Astrocyte (in vitro differentiated cells and primary cell): ENCODE results near the gene MLF2. TPM values are rescaled to one million over a fixed set of nuclear protein-coding genes. Genes with fewer than 3 reads are reported as not detected.
A peak's percentile ranks its signal among the peaks of the same experiment; 100 is the strongest.

Experiments
- DNase-seq: peaks from one replicate; pipeline ENCODE4 v3.0.0-alpha.2; 2010; ENCODE audit warnings: low read depth
- FAIRE-seq: peaks from 2 replicates; lab custom pipeline; 2011; peaks lifted over from hg19 to GRCh38; lab: Jason Lieb, UNC
- H2AFZ ChIP-seq: 2 replicates; pipeline ENCODE4 v1.6.0; 2012; ENCODE audit warnings: low read depth, low read length, inconsistent platforms
- H3K27ac ChIP-seq: 2 replicates; pipeline ENCODE4 v1.5.1; 2011; ENCODE audit warnings: low read depth, low read length, inconsistent platforms
- H3K27me3 ChIP-seq: 2 replicates; pipeline ENCODE4 v1.6.0; 2011; ENCODE audit warnings: low read length, inconsistent platforms; ENCODE audit not compliant: insufficient read depth
- H3K36me3 ChIP-seq: 2 replicates; pipeline ENCODE4 v1.5.1; 2011; ENCODE audit warnings: low read length, inconsistent platforms; ENCODE audit not compliant: insufficient read depth
- H3K4me1 ChIP-seq: 2 replicates; pipeline ENCODE4 v1.5.1; 2011; ENCODE audit warnings: low read length, inconsistent platforms; ENCODE audit not compliant: insufficient read depth
- H3K4me2 ChIP-seq: 2 replicates; pipeline ENCODE4 v1.6.0; 2012; ENCODE audit warnings: low read length, inconsistent platforms
- H3K4me3 ChIP-seq: 2 replicates; pipeline ENCODE4 v1.5.1; 2011; ENCODE audit warnings: low read depth, mild to moderate bottlenecking, low read length, inconsistent platforms; ENCODE audit not compliant: insufficient read depth
- H3K79me2 ChIP-seq: 2 replicates; pipeline ENCODE4 v1.6.0; 2012; ENCODE audit warnings: mild to moderate bottlenecking, low read length, inconsistent platforms; ENCODE audit not compliant: insufficient read depth
- H3K9ac ChIP-seq: 2 replicates; pipeline ENCODE4 v1.6.0; 2012; ENCODE audit warnings: mild to moderate bottlenecking, low read length, inconsistent platforms
- H3K9me3 ChIP-seq: 2 replicates; pipeline ENCODE4 v1.5.1; 2012; ENCODE audit warnings: low read depth, mild to moderate bottlenecking, low read length, inconsistent platforms; ENCODE audit not compliant: insufficient read depth
- H4K20me1 ChIP-seq: 2 replicates; pipeline ENCODE4 v1.6.0; 2012; ENCODE audit warnings: low read length, inconsistent platforms; ENCODE audit not compliant: insufficient read depth
- H3K27ac Mint-ChIP-seq: one replicate; pipeline ENCODE4 v1.8.0; 2021; ENCODE audit warnings: mild to moderate bottlenecking, mixed read lengths; ENCODE audit not compliant: unreplicated experiment
- H3K27me3 Mint-ChIP-seq: one replicate; pipeline ENCODE4 v1.8.0; 2021; ENCODE audit warnings: low read depth, mixed read lengths; ENCODE audit not compliant: unreplicated experiment
- H3K36me3 Mint-ChIP-seq: one replicate; pipeline ENCODE4 v1.8.0; 2021; ENCODE audit warnings: low read depth, mixed read lengths; ENCODE audit not compliant: unreplicated experiment
- H3K4me1 Mint-ChIP-seq: one replicate; pipeline ENCODE4 v1.8.0; 2021; ENCODE audit warnings: low read depth, mixed read lengths; ENCODE audit not compliant: unreplicated experiment
- H3K4me3 Mint-ChIP-seq: one replicate; pipeline ENCODE4 v1.8.0; 2021; ENCODE audit warnings: mild to moderate bottlenecking, moderate library complexity, mixed read lengths; ENCODE audit not compliant: unreplicated experiment
- H3K9me3 Mint-ChIP-seq: one replicate; pipeline ENCODE4 v1.8.0; 2021; ENCODE audit warnings: mild to moderate bottlenecking, mixed read lengths; ENCODE audit not compliant: unreplicated experiment
- CTCF ChIP-seq: IDR thresholded peaks from 2 replicates; pipeline ENCODE4 v1.5.1; 2011; ENCODE audit warnings: low read depth, mild to moderate bottlenecking, inconsistent platforms, low read length, moderate library complexity; ENCODE audit not compliant: insufficient read depth
- EZH2 ChIP-seq: IDR thresholded peaks from 2 replicates; pipeline ENCODE4 v1.6.1; 2012; ENCODE audit warnings: mild to moderate bottlenecking, low read length, inconsistent platforms; ENCODE audit not compliant: insufficient read depth
- total RNA-seq: library from RNA; stranded (reverse); gene quantifications from 2 replicates; pipeline ENCODE4 v1.2.1, GENCODE V29; 2021

Gene MLF2
- total RNA-seq, 1 donor from 2014 or later, result 316 TPM

DNA sequence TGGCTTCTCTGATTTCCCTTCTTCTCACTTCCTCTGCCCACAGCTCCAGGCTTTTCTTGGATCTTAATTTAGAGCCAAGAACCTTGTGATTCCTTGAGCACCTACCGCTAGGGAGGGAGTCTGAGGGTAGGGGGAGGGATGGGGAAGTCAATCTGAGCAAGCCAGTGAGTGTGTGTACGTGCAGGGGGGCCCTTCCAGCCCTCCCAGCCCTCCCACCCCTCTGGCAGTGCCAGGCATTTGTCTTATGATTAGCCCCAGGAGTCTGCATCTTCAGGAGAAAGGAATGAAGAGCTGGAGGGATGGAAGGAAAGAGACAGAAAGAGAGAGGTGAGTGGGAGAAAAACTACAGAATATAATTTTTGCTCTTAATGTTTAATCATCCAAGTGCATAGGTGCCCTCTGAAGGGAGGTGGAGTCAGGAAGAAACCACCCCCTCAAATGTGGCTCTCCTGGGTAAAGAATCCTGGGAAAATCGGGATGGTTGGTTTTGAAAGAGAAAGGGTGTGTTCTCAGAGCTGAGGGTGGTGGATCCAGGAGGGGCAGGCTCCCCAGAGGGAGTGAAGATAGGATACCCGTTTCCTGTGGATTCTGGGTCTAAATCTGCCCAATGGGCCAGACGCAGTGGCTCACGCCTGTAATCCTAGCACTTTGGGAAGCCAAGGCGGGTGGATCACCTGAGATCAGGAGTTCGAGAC is 54.4 kb downstream of the MLF2 start:
- Mint-ChIP-seq H3K4me3 (peak overlapping the region; percentile 45), H3K4me1 (peaks cover 20% of the 10 kb centered on the region), H3K27me3 (peaks cover 26% of the 10 kb centered on the region), H3K9me3 (no peaks in the 10 kb centered on the region), H3K36me3 (no peaks in the 10 kb centered on the region), H3K27ac (no peak overlapping the region)
- TF ChIP-seq EZH2, result no peak
- TF ChIP-seq CTCF, result no peak
- H2AFZ ChIP-seq, result no peak overlapping the region
- H3K27ac ChIP-seq, result no peak overlapping the region
- FAIRE-seq (no peak), DNase-seq (no peak)
- no peaks in the 10 kb centered on the region for H3K36me3 ChIP-seq
- no peaks in the 10 kb centered on the region for H3K79me2 ChIP-seq
- peaks cover 22% of the 10 kb centered on the region for H3K27me3 ChIP-seq
- no peaks in the 10 kb centered on the region for H3K9me3 ChIP-seq
- H3K4me2 ChIP-seq, result no peak overlapping the region
- no peaks in the 10 kb centered on the region for H4K20me1 ChIP-seq
- H3K4me1 ChIP-seq, result peaks cover 5% of the 10 kb centered on the region
- peak overlapping the region; percentile 7 for H3K9ac ChIP-seq
- H3K4me3 ChIP-seq, result no peak overlapping the region

Other genes with a start within 250 kb of the MLF2 start
- gene GAPDH, start 218.6 kb downstream of the MLF2 start, total RNA-seq, result 5,151 and 5,167 TPM in 2 replicates
- gene IFFO1, start 197.1 kb downstream of the MLF2 start, total RNA-seq, result 18.8 and 20.8 TPM in 2 replicates
- gene NOP2, start 184.8 kb downstream of the MLF2 start, total RNA-seq, result 53.1 and 66.8 TPM in 2 replicates
- 319 and 329 TPM in 2 replicates for gene CHD4, start 145.8 kb downstream of the MLF2 start, total RNA-seq
- gene LPAR5, start 117.2 kb downstream of the MLF2 start, total RNA-seq, result 0.73 and 0.89 TPM in 2 replicates
- gene ACRBP, start 105.7 kb downstream of the MLF2 start, total RNA-seq, result 0.54 and 0.60 TPM in 2 replicates
- 30.9 and 34.8 TPM in 2 replicates for gene ING4, start 90.0 kb downstream of the MLF2 start, total RNA-seq
- 48.9 and 50.6 TPM in 2 replicates for gene ZNF384, start 63.8 kb downstream of the MLF2 start, total RNA-seq
- 3.1 and 3.6 TPM in 2 replicates for gene PIANP, start 52.3 kb downstream of the MLF2 start, total RNA-seq
- 47.3 and 51.5 TPM in 2 replicates for gene COPS7A, start 29.1 kb downstream of the MLF2 start, total RNA-seq
- gene PTMS, start 13.2 kb upstream of the MLF2 start, total RNA-seq, result 504 and 510 TPM in 2 replicates
- 2.0 TPM in 2 replicates for gene LAG3, start 19.4 kb upstream of the MLF2 start, total RNA-seq
- gene CD4, start 36.4 kb upstream of the MLF2 start, total RNA-seq, result 0.54 and 0.72 TPM in 2 replicates
- 6.0 and 6.2 TPM in 2 replicates for gene GPR162, start 68.7 kb upstream of the MLF2 start, total RNA-seq
- 101 and 123 TPM in 2 replicates for gene P3H3, start 75.3 kb upstream of the MLF2 start, total RNA-seq
- gene GNB3, start 87.8 kb upstream of the MLF2 start, total RNA-seq, result 14.5 and 16.6 TPM in 2 replicates
- gene CDCA3, start 98.1 kb upstream of the MLF2 start, total RNA-seq, result 2.3 and 3.2 TPM in 2 replicates
- gene USP5, start 99.0 kb upstream of the MLF2 start, total RNA-seq, result 144 and 146 TPM in 2 replicates
- gene TPI1, start 114.4 kb upstream of the MLF2 start, total RNA-seq, result 722 and 791 TPM in 2 replicates
- 4.9 and 6.2 TPM in 2 replicates for gene SPSB2, start 120.2 kb upstream of the MLF2 start, total RNA-seq
- gene LRRC23, start 151.7 kb upstream of the MLF2 start, total RNA-seq, result 5.0 and 5.2 TPM in 2 replicates
- 46.4 and 47.7 TPM in 2 replicates for gene ENO2, start 161.4 kb upstream of the MLF2 start, total RNA-seq
- gene ATN1, start 174.8 kb upstream of the MLF2 start, total RNA-seq, result 94.9 and 97.8 TPM in 2 replicates
- not detected in 2 replicates for gene RNU7-1, start 190.7 kb upstream of the MLF2 start, total RNA-seq
- gene C12orf57, start 190.9 kb upstream of the MLF2 start, total RNA-seq, result 117 and 123 TPM in 2 replicates
- gene PTPN6, start 198.2 kb upstream of the MLF2 start, total RNA-seq, result 5.2 and 8.9 TPM in 2 replicates
- gene PHB2, start 217.5 kb upstream of the MLF2 start, total RNA-seq, result 171 and 176 TPM in 2 replicates
- gene EMG1, start 217.8 kb upstream of the MLF2 start, total RNA-seq, result 38.6 and 39.1 TPM in 2 replicates